ENCODE results near the gene RGL3.
"Not testable (repeated sequence)": the region's sequence is repeated elsewhere in the genome, so short reads cannot be mapped to it uniquely, and the experiment has no call there.

Gene RGL3

DNA sequence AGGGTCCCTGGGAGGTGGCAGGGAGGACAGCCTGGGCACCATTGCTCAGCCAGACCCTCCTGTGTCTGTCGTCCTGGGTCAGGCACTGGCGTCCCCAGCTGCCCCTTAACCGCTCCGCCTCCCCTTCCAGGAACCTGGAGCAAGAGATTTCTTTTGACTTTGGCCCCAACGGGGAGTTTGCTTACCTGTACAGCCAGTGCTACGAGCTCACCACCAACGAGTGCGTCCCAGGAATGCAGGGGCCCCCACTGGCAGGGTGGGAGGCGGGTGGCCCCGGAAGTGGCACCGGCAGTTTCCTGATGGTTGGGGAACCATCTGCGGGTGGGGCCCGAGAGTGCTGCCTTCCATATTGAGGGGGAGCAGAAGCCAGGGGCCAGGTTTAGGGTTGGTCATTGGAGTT lies 29.3 kb upstream of the RGL3 start:
- DNase-seq = no peak

- no peak for DNase-seq
These were observed 28.5 kb upstream of the RGL3 start for GRCh38 chr19:11447347-11448262.

- DNase-seq = peak; percentile 75
These were observed 27.7 kb upstream of the RGL3 start for GRCh38 chr19:11446652-11447301.

DNA sequence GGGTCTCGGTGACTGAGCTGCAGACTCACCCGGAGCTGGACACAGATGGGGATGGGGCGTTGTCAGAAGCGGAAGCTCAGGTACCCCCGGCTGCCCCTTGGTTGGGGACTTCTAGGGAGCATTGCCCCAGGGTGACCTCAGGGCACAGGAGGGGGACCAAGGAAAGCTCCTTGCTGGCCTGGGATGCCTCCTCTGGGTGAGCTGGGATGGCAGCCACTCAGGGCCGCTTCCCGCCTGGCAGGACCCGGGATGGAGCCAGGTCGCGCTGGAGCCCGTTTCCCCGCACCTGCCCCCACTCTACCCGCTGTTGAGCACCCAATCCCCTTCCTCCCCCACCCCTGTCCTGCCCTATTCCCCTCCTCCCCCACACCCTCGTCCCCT lies 27.1 kb upstream of the RGL3 start:
- DNase-seq = no peak

- DNase-seq = no peak
These were observed 26.0 kb upstream of the RGL3 start for GRCh38 chr19:11445141-11445540.

DNA sequence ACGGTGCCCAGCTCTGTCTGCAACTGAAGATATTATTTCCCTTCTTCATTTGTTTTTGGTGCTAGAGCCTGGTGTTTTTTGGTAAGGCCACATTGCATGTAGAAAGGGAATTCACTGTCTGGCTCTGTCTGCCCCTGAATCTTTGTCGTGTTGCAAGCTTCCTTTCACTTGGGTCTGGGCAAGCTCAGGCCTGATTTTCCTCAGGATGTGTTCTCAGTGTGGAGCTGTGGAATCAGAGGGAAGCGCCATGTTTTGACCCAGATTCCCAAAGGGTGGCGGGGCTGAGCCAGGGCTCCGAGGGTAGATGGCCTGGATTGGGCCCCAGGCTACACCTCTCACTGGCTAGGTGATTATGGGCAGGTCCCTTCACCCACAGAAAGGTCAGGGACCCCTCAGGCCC lies 24.9 kb upstream of the RGL3 start:
- no peak for DNase-seq

- DNase-seq = no peak
These were observed 18.8 kb upstream of the RGL3 start for GRCh38 chr19:11437955-11438354.

DNA sequence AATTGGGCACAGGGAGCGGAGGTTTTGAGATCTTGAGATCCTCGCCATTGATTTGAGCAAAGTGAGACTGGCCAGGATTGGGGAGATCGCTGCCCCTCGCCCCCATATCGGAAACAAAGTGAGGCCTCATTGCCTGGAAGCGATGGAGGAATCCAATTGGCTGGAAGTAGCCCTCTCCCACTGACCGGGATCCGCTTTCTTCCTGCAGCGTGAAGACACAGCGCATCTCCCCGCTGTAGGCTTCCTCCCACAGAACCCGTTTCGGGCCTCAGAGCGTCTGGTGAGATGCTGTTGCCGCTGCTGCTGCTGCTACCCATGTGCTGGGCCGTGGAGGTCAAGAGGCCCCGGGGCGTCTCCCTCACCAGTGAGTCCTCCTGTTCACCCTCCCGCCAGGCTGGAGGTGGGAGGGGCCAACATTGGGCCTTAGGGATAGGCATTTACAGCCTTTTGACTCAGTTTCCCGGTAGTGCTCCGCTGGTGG lies 16.8 kb upstream of the RGL3 start:
- peak; percentile 50 for DNase-seq

- peak; percentile 99 for DNase-seq
These were observed 16.1 kb upstream of the RGL3 start, which contains the start of the genes ODAD3 and PRKCSH for GRCh38 chr19:11435057-11435832. ODAD3 (minus strand) TSS chr19:11435121; CDS start chr19:11435016, 105 bp downstream. PRKCSH (plus strand) TSS chr19:11435635; CDS start chr19:11436118, 483 bp downstream.

DNA sequence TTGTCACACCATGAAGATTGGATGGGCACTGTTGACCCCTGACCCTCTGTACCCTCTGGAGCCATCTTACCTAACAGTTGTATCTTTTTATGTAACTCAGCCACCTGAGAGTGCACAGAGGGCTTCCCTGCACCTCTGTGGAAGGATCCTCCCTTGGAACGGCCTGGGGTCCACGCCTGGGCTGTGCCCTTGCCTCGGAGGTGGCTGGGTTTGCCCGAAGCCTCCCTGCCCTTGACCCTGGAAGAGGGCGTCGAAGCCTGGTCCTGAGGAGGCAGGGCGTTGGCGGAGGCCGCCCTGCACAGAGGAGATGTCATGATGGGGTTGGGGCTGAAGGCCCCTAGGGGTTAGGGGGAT lies 15.6 kb upstream of the RGL3 start:
- DNase-seq = no peak

DNA sequence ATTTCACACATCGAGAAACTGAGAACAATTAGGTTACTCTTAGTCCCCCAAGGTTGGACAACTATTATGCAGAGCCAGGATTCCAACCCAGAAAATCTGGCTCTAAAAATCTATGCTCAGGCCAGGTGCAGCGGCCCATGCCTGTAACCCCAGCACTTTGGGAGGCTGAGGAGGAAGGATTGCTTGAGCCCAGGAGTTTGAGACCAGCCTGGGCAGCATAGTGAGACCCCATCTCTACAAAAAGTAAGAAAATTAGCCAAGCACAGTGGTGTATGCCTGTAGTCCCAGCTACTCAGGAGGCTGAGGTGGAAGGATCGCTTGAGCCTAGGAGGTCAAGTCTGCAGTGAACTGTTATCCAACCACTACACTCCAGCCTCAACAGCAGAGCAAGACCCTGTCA lies 14.4 kb upstream of the RGL3 start:
- DNase-seq = not testable (repeated sequence)

DNA sequence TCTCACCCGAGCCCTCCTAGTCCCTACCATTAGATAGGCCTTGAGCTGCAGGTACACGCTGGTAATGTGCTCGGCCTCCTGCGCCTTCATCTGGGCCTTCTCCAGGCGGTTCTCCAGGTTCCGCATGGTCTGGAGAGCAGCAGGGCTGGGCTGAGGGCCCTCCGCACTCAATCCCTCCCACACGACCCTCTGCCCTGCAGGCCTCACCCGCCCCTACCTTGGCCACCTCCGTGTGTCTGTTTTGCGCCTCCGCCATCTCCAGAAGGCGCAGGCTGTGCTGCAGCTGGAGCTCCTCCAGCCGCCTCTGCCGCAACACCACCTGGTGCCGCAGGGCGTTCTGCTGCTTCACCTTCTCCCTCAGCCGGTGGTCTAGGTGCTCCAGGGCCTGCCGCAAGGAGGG lies 7.5 kb upstream of the RGL3 start:
- DNase-seq = no peak

DNA sequence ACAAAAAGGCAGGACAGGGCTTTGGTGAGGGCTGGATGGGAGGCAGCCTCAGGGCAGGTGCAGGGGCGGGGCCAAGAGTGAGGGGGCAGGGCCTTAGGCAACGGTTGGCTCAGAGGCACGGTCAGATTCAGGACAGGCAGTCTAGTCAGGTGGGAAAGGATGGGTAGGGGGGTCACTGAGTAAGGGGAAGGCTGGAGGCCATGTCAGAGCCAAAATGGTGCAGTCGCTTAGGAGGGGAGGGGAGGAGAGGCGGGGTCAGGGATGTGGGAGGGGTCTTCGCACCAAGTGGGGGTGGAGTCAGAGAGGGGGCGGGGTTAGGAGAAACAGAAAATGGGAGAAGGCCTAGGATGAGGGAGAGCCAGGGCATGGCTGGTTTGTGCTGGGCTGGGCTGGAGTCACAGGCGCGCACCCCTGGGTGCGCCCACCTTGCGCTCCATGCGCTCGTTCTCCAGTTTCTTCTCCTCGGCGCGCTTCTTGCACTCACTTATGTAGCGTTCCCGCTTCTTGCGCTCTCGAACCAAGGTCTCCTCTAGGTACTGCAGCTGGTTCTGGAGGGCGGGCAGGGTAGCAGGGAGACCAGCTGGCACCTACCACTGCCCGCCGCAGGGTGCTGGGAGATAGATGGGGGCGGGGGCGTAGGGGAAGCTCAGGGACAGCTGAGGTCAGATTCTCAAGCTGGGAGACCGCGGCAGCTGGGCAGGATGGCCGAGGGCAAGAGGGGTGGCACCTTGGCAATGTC lies 6.8 kb upstream of the RGL3 start:
- DNase-seq = peak; percentile 40

GRCh38 chr19:11423791-11424181 lies 4.7 kb upstream of the RGL3 start:
- DNase-seq = no peak

DNA sequence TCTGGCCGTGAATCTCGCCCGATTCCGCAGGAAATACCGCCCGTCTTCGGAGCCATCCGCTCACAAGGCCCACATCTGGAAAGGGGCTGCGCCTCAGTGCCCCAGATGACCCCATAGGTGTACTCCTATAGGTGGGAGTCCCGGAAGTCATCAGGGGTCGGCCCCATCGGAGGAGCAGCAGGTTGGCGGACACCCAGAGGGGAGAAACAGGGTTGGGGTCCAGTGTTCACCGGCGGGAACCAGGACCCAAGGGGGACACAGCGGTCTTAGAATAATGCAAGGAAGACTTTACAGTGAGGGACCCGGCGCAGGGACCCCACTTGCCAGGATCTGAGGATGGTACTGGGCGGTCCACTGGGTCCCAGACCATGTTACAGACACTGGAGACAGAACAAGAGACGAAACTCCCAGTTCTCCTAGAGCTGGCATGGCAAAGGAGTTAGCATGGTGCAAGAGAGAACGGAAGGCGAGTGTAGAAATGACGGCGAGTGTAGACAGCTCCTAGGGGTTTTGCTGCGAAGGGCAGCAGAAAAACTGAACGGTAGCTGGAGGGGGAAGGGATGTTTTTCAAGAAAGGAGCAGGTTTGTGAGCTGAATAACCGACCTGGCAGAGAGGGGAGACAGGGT lies 4.2 kb upstream of the RGL3 start:
- DNase-seq = no peak

DNA sequence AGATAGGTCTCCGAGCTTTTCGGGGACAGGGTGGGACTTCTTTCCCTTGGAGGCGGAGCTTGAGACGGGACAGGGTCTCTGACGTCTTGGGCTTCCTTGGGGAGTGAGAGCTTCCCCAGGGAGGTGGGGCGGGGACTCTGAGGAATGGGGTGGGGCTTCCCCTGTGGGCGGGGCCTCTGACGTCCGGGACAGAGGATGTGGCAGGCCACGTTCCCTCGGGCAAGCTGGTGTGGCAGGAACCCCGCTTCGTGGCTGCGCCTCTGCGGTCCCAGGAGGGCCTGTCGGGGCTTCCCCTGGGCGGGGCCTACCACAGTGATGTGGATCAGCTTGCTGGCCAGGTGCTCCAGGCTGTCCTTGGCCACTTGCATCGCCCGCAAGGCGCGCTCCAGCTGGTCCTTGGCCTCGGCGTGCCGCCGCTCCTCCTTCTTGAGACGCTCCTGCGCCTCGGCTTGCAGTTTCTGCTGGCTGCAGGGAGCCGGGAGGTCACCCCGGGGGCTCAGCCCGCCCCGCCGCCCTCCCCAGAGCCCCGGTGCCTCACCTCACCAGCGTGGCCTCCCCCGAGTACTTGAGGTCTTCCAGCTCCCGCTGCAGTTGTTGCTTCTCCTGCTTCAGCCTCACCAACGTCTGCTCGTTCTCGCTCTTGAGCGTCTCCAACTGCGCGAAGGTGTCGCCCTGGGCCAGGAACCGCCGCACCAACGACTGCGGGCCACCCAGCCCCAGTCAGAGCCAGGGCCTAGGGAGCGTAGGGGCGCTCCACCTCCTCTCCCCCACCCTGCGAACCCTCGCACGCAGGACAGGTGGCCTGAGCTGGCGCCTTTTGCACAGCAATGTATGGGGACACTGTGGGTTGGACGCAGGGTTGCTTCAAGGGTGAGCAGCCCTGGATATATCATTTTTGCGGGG lies 3.3 kb upstream of the RGL3 start:
- DNase-seq = peak; percentile 87

DNA sequence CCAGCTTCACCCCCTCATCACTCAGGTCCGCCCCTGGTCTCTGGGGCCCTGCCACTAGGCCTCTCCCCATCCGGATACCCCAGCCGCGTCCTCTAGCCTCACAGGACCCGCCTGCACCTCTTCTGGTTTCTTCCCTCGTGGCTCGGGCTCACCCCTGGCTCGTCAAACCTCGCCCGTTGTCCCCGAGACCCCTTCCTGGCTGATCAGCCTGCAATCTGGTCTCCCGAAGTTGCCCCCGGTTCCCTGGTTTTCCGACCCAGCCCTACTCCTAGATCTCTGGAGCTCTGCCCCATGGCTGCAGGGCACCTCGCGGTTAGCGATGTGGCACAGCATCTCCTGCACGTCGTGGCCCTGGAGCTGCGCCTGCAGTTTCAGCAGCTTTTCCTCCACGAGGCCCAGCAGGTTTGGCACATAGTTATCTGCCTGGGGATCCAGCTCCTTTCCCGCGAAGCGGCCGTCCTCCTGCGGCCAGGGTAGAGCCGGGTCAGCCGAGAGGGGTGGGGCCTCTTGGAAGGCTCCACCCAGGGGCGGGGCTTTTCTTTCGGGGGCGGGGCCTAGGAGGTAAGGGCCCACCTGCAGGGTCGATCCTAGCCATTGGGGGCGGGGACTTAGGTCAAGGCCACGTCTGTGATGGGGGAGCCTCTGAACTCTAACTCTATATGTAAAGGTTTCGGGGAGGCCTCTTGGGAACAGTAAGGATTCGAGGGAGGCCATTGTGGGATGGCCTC lies 2.4 kb upstream of the RGL3 start:
- DNase-seq = peak; percentile 78

DNA sequence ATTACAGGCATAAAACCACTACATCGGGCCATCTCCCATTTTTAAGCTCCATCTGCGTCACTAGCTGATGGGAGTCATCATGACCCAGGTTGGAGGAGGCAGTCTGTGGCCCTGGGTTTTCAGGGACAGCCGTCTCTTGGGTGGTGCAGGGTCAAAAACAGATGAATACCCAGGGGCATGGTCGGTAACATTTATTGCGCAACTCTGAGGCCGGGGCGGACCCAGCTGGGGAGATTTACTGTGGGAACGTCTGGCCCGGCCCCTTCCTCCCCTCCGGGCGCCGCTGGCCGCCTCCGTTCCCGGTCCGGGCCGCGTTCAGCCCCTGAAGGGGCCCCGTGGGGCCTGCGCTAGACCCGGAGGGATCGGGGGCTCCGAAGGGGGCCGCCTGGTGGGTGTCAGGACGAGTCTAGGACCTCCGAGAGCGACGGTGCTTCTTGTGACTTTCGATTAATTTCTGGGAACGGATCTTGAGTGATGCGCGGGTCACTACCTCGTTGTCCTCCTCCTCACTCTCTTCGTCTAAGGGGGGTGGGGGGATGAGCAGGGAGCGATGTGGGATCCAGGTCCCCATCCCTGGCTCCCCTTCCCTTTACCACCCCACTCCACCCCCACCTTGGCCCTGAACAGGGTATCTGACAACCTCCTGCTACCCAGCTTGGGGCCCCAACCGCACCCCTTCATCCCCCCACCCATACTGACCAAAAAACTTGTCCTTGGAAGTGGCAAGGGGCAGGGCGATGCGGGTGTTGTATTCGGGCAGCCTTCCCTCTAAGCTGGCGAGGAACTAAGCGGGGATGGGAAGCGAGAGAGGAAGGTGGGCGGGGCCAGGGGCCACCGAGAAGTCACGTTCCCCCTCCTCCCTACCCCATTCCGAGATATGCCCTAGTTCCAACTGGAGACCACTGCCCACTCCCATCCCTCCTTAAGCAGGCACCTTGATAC lies 1.6 kb upstream of the RGL3 start:
- DNase-seq = peak; percentile 35

DNA sequence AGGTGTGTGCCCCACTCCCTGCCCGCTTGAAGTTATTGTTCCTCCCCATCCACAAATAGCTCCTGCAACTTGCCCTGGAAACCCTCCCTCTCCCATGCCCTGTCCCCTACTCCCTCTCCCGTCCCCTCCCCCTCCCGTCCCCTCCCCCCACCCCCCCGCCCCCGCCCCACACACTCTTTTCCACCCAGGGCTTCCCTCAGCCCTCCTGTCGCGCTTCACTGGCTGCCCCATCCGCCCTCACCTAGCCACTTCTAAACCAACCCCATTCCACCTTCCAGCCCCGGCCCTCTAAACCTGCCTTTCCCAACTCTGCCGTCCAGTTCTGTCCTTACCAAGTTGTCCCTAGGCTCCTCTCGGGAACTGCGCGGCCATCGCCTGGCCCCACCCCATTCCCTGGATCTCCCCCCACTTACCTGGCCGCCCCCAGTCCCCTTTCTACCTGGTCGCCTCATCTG lies 993 bp downstream of the RGL3 start:
- no peak for DNase-seq

Measured in stimulated activated CD8-positive, alpha-beta memory T cell treated with anti-CD3 and anti-CD28 coated beads, Interleukin-4, amount 100 ng/mL, for 48 hours (primary cell).